HepG2 (cell line): ENCODE results near the gene ARRDC1. TPM values are rescaled to one million over a fixed set of nuclear protein-coding genes. Genes with fewer than 3 reads are reported as not detected.

Experiments used
- ARID4A ChIP-seq: sonication (generic); formaldehyde crosslinking; IDR thresholded peaks from 2 replicates; pipeline ENCODE4 v1.5.0; 2020; ENCODE audit warnings: mild to moderate bottlenecking, missing genetic modification reagents, borderline replicate concordance
- ARNT ChIP-seq: fragments of 450-650 bp; IDR thresholded peaks from 2 replicates; pipeline ENCODE4 v1.6.1; 2017
- ATF1 ChIP-seq: IDR thresholded peaks from 2 replicates; pipeline ENCODE4 v1.6.1; 2016; ENCODE audit warnings: mild to moderate bottlenecking, control low read depth
- CAMTA2 ChIP-seq: sonication (generic); formaldehyde crosslinking; IDR thresholded peaks from 2 replicates; pipeline ENCODE4 v1.4.0; 2020; ENCODE audit warnings: mild to moderate bottlenecking, missing genetic modification reagents, borderline replicate concordance
- CSRNP2 ChIP-seq: sonication (generic); formaldehyde crosslinking; conservative IDR thresholded peaks from 2 replicates; pipeline ENCODE4 v1.8.0; 2022; ENCODE audit warnings: low read depth, missing genetic modification reagents
- FIP1L1 ChIP-seq: fragments of 200-400 bp; formaldehyde crosslinking; IDR thresholded peaks from 2 replicates; pipeline ENCODE4 v1.6.1; 2018; ENCODE audit warnings: low read depth, mild to moderate bottlenecking, low read length, moderate library complexity, borderline replicate concordance; ENCODE audit not compliant: insufficient read depth
- FOXA3 ChIP-seq: IDR thresholded peaks from 2 replicates; pipeline ENCODE4 v1.6.1; 2016; ENCODE audit warnings: missing genetic modification reagents, missing compliant biosample characterization
- IKZF4 ChIP-seq: sonication (generic); formaldehyde crosslinking; IDR thresholded peaks from 2 replicates; pipeline ENCODE4 v1.5.1; 2020; ENCODE audit warnings: borderline replicate concordance, mild to moderate bottlenecking, low read depth, missing genetic modification reagents; ENCODE audit errors: not compliant biosample characterization
- KDM6A ChIP-seq: IDR thresholded peaks from 2 replicates; pipeline ENCODE4 v1.6.1; 2016; ENCODE audit warnings: low read depth
- KLF6 ChIP-seq: IDR thresholded peaks from 2 replicates; pipeline ENCODE4 v1.8.0; 2016; ENCODE audit warnings: missing biosample characterization, missing genetic modification reagents
- MAFF ChIP-seq: IDR thresholded peaks from 2 replicates; pipeline ENCODE4 v1.6.1; 2011; ENCODE audit warnings: low read depth, low read length, improper control_type of control experiment
- MED1 ChIP-seq: sonication (generic); formaldehyde crosslinking; IDR thresholded peaks from 2 replicates; pipeline ENCODE4 v1.4.0; 2020; ENCODE audit warnings: missing genetic modification reagents
- MIXL1 ChIP-seq: IDR thresholded peaks from 2 replicates; pipeline ENCODE4 v1.6.1; 2016
- MXD4 ChIP-seq: IDR thresholded peaks from 2 replicates; pipeline ENCODE4 v1.6.1; 2016; ENCODE audit warnings: mild to moderate bottlenecking, missing biosample characterization, missing genetic modification reagents
- NFE2 ChIP-seq: sonication (generic); formaldehyde crosslinking; IDR thresholded peaks from 2 replicates; pipeline ENCODE4 v1.4.0; 2020; ENCODE audit warnings: missing genetic modification reagents
- NR1H2 ChIP-seq: sonication (generic); formaldehyde crosslinking; IDR thresholded peaks from 2 replicates; pipeline ENCODE4 v1.8.1; 2022; ENCODE audit warnings: low read depth, missing genetic modification reagents, borderline replicate concordance
- TBP ChIP-seq: sonication (generic); formaldehyde crosslinking; IDR thresholded peaks from 2 replicates; pipeline ENCODE4 v1.5.0; 2020; ENCODE audit warnings: missing genetic modification reagents
- ZNF558 ChIP-seq: sonication (generic); formaldehyde crosslinking; IDR thresholded peaks from 2 replicates; pipeline ENCODE4 v1.9.0; 2022; ENCODE audit warnings: mild to moderate bottlenecking, missing genetic modification reagents, borderline replicate concordance
- ZNF644 ChIP-seq: IDR thresholded peaks from 2 replicates; pipeline ENCODE4 v1.6.1; 2016; ENCODE audit warnings: low read depth
- ZNF724P ChIP-seq: sonication (generic); formaldehyde crosslinking; IDR thresholded peaks from 2 replicates; pipeline ENCODE4 v1.8.0; 2022; ENCODE audit warnings: missing genetic modification reagents, borderline replicate concordance
- ZNF839 ChIP-seq: sonication (generic); formaldehyde crosslinking; IDR thresholded peaks from 2 replicates; pipeline ENCODE4 v1.4.0; 2020; ENCODE audit warnings: missing genetic modification reagents, mild to moderate bottlenecking, borderline replicate concordance
- ZSCAN20 ChIP-seq: sonication (generic); formaldehyde crosslinking; IDR thresholded peaks from 2 replicates; pipeline ENCODE4 v1.4.0; 2020; ENCODE audit warnings: missing genetic modification reagents, mild to moderate bottlenecking, borderline replicate concordance
- ZSCAN30 ChIP-seq: sonication (generic); formaldehyde crosslinking; IDR thresholded peaks from 2 replicates; pipeline ENCODE4 v1.5.0; 2020; ENCODE audit warnings: mild to moderate bottlenecking, missing genetic modification reagents
- polyA plus RNA-seq, 8 experiments: library from polyadenylated mRNA; depleted of rRNA in 3 of 8; stranded (reverse) in 7 of 8; unstranded in 1 of 8; fragments of >200 nt; fragmentation: Illumina TruSeq in 4 of 8; extraction: Trizol in 4 of 8; gene quantifications; 2 replicates each; pipeline versions ENCODE4 v1.2.1 to v1.2.3, GENCODE V29; 2011 to 2016; ENCODE audit warnings: low read depth in 4 of 8, missing spikeins in 1 of 8, mixed read lengths in 1 of 8; ENCODE audit not compliant: insufficient read depth in 1 of 8
- total RNA-seq, 5 experiments: library from RNA; depleted of rRNA; stranded (reverse); fragments of >200 nt; fragmentation: Illumina TruSeq; extraction: Trizol; gene quantifications; 2 replicates each; pipeline ENCODE4 v1.2.3, GENCODE V29; 2016; ENCODE audit warnings: low read depth in 1 of 5
- TF ChIP-seq, protein P1 (sequence below): sonication (generic); formaldehyde crosslinking; IDR thresholded peaks from 2 replicates; pipeline ENCODE4 v1.5.0; 2020; ENCODE audit warnings: missing genetic modification reagents, mild to moderate bottlenecking, borderline replicate concordance

Gene ARRDC1
- total and polyA plus RNA-seq, 2 of the 13 experiments (the other 11 are each of a cell fraction or from before 2014, with no cell fraction given), result 21.7 to 44.4 TPM

- TF ChIP-seq KDM6A (CRISPR knock-in tag) (no peak), MIXL1 (CRISPR knock-in tag) (no peak), MAFF (no peak), NFE2 (no peak), ZNF558 (CRISPR knock-in tag) (peak; percentile 44; the same call in 1 of the 2 replicates), KLF6 (CRISPR knock-in tag) (peak; percentile 74; the same call in 1 of the 2 replicates), ZSCAN20 (no peak), ZNF724P (CRISPR knock-in tag) (no peak; the same call in 1 of the 2 replicates), ATF1 (no peak), ARID4A (CRISPR knock-in tag) (peak; percentile 40; the same call in 1 of the 2 replicates), ZNF839 (no peak), FIP1L1 (no peak), TBP (CRISPR knock-in tag) (no peak), ZSCAN30 (no peak), ARNT (no peak), ZNF644 (CRISPR knock-in tag) (no peak), NR1H2 (CRISPR knock-in tag) (no peak), CSRNP2 (no peak), FOXA3 (no peak), CAMTA2 (CRISPR knock-in tag) (no peak), MED1 (CRISPR knock-in tag) (0 out of 2 replicates have a peak, but pooled peaks have one; percentile 42), MXD4 (CRISPR knock-in tag) (no peak), IKZF4 (CRISPR knock-in tag) (peak; percentile 43)
- TF ChIP-seq, protein P1, sequence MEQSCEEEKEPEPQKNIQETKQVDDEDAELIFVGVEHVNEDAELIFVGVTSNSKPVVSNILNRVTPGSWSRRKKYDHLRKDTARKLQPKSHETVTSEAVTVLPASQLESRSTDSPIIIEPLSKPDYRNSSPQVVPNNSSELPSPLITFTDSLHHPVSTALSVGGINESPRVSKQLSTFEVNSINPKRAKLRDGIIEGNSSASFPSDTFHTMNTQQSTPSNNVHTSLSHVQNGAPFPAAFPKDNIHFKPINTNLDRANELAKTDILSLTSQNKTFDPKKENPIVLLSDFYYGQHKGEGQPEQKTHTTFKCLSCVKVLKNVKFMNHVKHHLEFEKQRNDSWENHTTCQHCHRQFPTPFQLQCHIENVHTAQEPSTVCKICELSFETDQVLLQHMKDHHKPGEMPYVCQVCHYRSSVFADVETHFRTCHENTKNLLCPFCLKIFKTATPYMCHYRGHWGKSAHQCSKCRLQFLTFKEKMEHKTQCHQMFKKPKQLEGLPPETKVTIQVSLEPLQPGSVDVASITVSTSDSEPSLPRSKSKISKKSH (CRISPR knock-in tag), result no peak
These were observed at the start of gene ARRDC1 (continued) for GRCh38 chr9:137605121-137606004.
